Mammary epithelial cell (primary cell): ENCODE data around the gene WDFY1.

ENCODE experiments used
- CTCF ChIP-seq, 2 donors: IDR thresholded peaks in 1 of 2; conservative IDR thresholded peaks in 1 of 2; 2 replicates each; pipeline ENCODE4 v1.5.1; 2011 to 2012; ENCODE audit warnings: inconsistent platforms in 2 of 2, low read length in 2 of 2, mild to moderate bottlenecking in 2 of 2, control low read depth in 1 of 2, low read depth in 1 of 2; ENCODE audit not compliant: insufficient read depth in 1 of 2; ENCODE audit errors: extremely low read depth in 1 of 2
- EZH2 ChIP-seq: IDR thresholded peaks from 2 replicates; pipeline ENCODE4 v1.6.1; 2012; ENCODE audit warnings: low read length, inconsistent platforms, borderline replicate concordance

- TF ChIP-seq CTCF (conservative IDR thresholded peaks at IDR 0.05 in 1 of 2, IDR thresholded peaks at IDR 0.05 in 1 of 2; ENCODE audit: extremely low read depth in 1 of 2, insufficient read depth in 1 of 2, low read depth in 1 of 2, low read length in 2 of 2) (no peak), EZH2 (no peak)
Observed at GRCh38 chr2:223855426-223855825, 89.7 kb downstream of the WDFY1 start.
